Right kidney (tissue), 1 donor: ENCODE results near the gene XAGE3.

Experiments
- DNase-seq: peaks from one replicate; pipeline ENCODE4 v3.0.0-alpha.2; 2016

The XAGE3 gene

GRCh38 chrX:52839137-52839536 lies 28.7 kb downstream of the XAGE3 start:
- no peak for DNase-seq

GRCh38 chrX:52830551-52830950 lies 37.3 kb downstream of the XAGE3 start:
- no peak for DNase-seq

GRCh38 chrX:52824608-52825007 lies 43.3 kb downstream of the XAGE3 start:
- DNase-seq: no peak

GRCh38 chrX:52821079-52821760 lies 46.7 kb downstream of the XAGE3 start:
- no peak for DNase-seq

GRCh38 chrX:52819788-52820187 lies 48.1 kb downstream of the XAGE3 start:
- DNase-seq: no peak
